ENCODE measurements around the gene PAX6. TPM values are rescaled to one million over a fixed set of nuclear protein-coding genes. Genes with fewer than 3 reads are reported as not detected.

PAX6 gene
- total RNA-seq, 2 experiments from 2014 or later = not detected

DNA sequence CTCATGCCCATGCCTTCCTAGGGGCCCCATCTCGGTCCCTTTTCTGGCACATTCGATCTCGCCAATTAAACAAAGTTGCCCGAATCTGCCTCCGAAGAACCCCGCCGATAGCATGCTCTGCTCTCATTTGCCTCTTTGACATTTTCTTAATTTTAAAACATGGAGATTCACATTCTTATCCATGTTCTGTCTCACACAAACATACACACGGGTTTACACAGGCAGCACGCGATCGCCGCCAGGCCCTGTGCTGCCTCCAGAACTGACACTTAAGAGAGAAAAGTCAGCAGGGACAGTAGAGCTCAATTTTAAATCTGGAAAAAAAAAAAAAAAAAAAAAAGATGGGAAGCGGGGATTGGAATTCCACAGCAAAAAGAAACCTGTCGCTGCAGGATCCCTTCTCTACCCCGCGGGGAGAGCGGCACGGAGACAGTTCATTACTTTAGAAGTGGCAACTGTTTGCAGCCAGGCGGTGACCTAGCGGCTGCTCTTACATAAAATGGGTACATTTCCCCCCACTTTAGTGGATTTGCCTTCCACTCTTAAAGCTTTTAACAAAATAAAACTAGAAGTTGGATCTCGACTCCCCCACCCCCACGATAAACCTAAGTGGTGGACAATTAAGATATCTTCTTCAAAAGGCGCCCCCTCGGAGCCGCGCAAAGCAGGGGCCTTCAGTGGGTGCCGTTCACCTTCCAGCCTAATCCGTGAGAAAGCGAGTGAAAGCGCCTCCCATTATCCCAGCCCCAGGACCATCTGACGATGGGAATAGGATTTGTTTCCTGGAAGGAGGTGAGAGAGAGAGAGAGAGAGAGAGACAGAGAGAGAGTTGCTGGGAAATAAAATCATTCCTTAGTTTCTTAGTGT is 13.7 kb downstream of the PAX6 start:
- Histone ChIP-seq H3K36me3 (ENCODE audit: insufficient read depth, low read length) (no peaks in the 10 kb centered on the region), H3K4me2 (ENCODE audit: low read length) (no peak overlapping the region), H3K4me3 (ENCODE audit: low read depth, low read length, poor library complexity, severe bottlenecking) (no peak overlapping the region), H3K79me2 (ENCODE audit: insufficient read depth, low read depth, low read length) (no peaks in the 10 kb centered on the region), H3K27ac (ENCODE audit: low read depth, low read length, poor library complexity, severe bottlenecking) (no peak overlapping the region), H4K20me1 (ENCODE audit: insufficient read depth, low read length) (no peaks in the 10 kb centered on the region), H3K4me1 (ENCODE audit: insufficient read depth, low read length, poor library complexity, severe bottlenecking) (no peaks in the 10 kb centered on the region), H2AFZ (ENCODE audit: low read length) (no peak overlapping the region), H3K9me3 (ENCODE audit: low read length) (no peaks in the 10 kb centered on the region), H3K9me2 (ENCODE audit: insufficient read depth, low read length) (no peaks in the 10 kb centered on the region)
- TF ChIP-seq, protein P1, sequence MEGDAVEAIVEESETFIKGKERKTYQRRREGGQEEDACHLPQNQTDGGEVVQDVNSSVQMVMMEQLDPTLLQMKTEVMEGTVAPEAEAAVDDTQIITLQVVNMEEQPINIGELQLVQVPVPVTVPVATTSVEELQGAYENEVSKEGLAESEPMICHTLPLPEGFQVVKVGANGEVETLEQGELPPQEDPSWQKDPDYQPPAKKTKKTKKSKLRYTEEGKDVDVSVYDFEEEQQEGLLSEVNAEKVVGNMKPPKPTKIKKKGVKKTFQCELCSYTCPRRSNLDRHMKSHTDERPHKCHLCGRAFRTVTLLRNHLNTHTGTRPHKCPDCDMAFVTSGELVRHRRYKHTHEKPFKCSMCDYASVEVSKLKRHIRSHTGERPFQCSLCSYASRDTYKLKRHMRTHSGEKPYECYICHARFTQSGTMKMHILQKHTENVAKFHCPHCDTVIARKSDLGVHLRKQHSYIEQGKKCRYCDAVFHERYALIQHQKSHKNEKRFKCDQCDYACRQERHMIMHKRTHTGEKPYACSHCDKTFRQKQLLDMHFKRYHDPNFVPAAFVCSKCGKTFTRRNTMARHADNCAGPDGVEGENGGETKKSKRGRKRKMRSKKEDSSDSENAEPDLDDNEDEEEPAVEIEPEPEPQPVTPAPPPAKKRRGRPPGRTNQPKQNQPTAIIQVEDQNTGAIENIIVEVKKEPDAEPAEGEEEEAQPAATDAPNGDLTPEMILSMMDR (conservative IDR thresholded peaks at IDR 0.05; ENCODE audit: low read length) = no peak
- no peak for TF ChIP-seq EZH2phosphoT487 (IDR thresholded peaks at IDR 0.05; ENCODE audit: borderline replicate concordance, low read depth, low read length)
- intact Hi-C loops (cut with micrococcal nuclease; ENCODE audit: unreplicated experiment) = no loop called here
- CTCF ChIA-PET (ENCODE audit: unreplicated experiment) = no interaction called here
- BruUV-seq (replicated peaks) = no TSS peak
- DNase-seq (ENCODE audit: low spot score) = no peak
- POLR2A ChIA-PET = interaction anchor here (0.6 kb wide), 1 partner anchor 424 kb away, joined by 3 read pairs; no protein-coding TSS in a partner anchor

DNA sequence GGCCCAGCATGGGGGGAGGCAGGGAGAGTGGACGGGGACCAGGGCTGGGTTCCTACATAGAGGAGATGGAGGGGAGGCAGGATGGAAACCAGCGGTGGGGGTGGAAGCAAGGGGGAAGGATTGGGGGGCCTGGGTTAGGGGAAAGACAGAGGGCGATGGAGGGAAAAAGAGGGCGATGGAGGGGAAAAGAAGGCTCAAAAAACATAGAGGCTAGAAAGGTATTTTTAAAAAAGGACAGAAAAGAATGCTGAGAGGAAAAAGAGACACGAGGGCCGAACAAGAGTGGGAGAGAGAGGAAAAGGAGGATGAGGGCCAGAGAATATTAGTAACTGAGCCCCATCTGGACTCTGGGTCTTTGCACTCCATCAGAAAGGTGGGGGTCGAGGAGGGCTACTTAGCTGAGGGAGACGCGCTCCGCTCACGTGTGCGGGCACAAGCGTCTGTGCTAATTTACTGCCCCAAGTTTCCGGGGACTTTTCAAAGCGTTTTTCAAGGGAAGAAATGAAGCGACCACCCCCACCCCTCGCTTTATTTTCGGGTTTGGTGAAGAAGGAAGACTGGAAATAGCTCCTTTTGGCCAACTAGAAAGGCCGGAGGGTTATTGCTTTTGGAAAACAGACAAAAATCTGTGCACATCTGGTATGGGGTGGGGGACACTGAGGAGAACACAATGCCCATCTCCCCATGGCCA is 14.5 kb downstream of the PAX6 start:
- H3K27ac ChIP-seq (ENCODE audit: low read depth, low read length, poor library complexity, severe bottlenecking) = no peak overlapping the region
- POLR2A ChIA-PET = interaction anchor here (0.6 kb wide), 1 partner anchor 423 kb away, joined by 3 read pairs; no protein-coding TSS in a partner anchor
- no peak for TF ChIP-seq EZH2phosphoT487 (IDR thresholded peaks at IDR 0.05; ENCODE audit: borderline replicate concordance, low read depth, low read length)
- TF ChIP-seq, protein P1 (conservative IDR thresholded peaks at IDR 0.05; ENCODE audit: low read length) = no peak
- no peak for DNase-seq (ENCODE audit: low spot score)
- no peak overlapping the region for H2AFZ ChIP-seq (ENCODE audit: low read length)
- H3K4me2 ChIP-seq (ENCODE audit: low read length) = no peak overlapping the region
- no TSS peak for BruUV-seq (replicated peaks)
- no peaks in the 10 kb centered on the region for H4K20me1 ChIP-seq (ENCODE audit: insufficient read depth, low read length)
- no peaks in the 10 kb centered on the region for H3K36me3 ChIP-seq (ENCODE audit: insufficient read depth, low read length)
- H3K4me1 ChIP-seq (ENCODE audit: insufficient read depth, low read length, poor library complexity, severe bottlenecking) = no peaks in the 10 kb centered on the region
- H3K79me2 ChIP-seq (ENCODE audit: insufficient read depth, low read depth, low read length) = no peaks in the 10 kb centered on the region
- no peak overlapping the region for H3K4me3 ChIP-seq (ENCODE audit: low read depth, low read length, poor library complexity, severe bottlenecking)
- intact Hi-C loops (cut with micrococcal nuclease; ENCODE audit: unreplicated experiment) = no loop called here
- CTCF ChIA-PET (ENCODE audit: unreplicated experiment) = no interaction called here
- no peaks in the 10 kb centered on the region for H3K9me3 ChIP-seq (ENCODE audit: low read length)
- H3K9me2 ChIP-seq (ENCODE audit: insufficient read depth, low read length) = no peaks in the 10 kb centered on the region

All from OCI-LY7 (cell line).